NCI-H82 (cell line): Measurements from ENCODE around the gene COX6B2.
A peak's percentile ranks its signal among the peaks of the same experiment; 100 is the strongest.

ENCODE experiments used
- DNase-seq: peaks from one replicate; lab custom pipeline; 2025; lab: John Stamatoyannopoulos, UW

Gene COX6B2

GRCh38 chr19:55312621-55313512 lies 41.7 kb downstream of the COX6B2 start:
- DNase-seq: no peak

- no peak for DNase-seq
Measured at GRCh38 chr19:55311797-55312196, 42.7 kb downstream of the COX6B2 start.

DNA sequence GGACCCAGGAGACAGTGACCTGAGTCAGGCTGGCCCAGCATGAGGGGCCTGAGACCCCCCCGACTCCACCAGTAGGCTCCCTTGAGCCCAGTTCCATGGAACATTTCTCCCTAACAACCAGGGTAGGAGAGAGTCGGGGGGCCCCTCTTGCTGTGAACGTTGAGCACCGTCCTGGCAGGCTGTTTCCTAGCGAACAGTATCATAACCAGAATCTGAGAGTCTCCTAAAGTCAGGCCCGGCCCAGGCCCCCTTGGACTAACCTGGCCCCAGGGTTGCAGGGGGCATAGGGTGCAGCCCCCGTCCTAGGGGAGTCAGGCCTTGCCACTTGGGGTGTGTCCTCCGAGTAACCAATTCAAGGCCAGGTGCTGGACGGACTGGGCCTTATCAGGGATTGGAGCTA lies 43.1 kb downstream of the COX6B2 start:
- no peak for DNase-seq

- DNase-seq: no peak
Measured at GRCh38 chr19:55310498-55310897, 44.0 kb downstream of the COX6B2 start.

GRCh38 chr19:55309448-55309847 lies 45.1 kb downstream of the COX6B2 start:
- DNase-seq: peak; percentile 52

- DNase-seq: no peak
Measured at GRCh38 chr19:55308281-55308680, 46.2 kb downstream of the COX6B2 start.

DNA sequence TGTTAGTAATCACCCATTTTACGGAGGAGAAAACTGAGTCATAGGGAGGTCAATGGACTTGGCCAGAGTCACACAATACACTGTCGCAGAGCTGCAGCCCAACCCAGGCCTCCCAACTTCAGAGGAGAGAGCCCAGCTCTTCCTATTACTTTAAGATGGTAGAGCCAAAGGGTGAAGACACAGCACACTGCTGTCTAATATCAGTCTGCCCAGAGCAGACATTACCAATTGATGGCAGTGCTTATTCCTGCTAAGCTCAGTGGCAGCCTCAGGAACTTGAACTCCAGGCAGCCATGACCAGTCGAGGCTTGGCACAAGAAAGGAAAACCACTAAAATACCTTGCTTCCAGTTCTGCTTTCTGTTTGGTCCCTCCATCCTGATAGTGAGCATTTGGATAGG lies 47.8 kb downstream of the COX6B2 start:
- no peak for DNase-seq

GRCh38 chr19:55305983-55306562 lies 48.4 kb downstream of the COX6B2 start:
- DNase-seq: no peak

- peak; percentile 83 for DNase-seq
Measured at GRCh38 chr19:55305491-55305890, 49.0 kb downstream of the COX6B2 start.

GRCh38 chr19:55304980-55305379 lies 49.5 kb downstream of the COX6B2 start:
- DNase-seq: no peak

- peak; percentile 86 for DNase-seq
Measured at GRCh38 chr19:55304279-55304978, 50.1 kb downstream of the COX6B2 start.

DNA sequence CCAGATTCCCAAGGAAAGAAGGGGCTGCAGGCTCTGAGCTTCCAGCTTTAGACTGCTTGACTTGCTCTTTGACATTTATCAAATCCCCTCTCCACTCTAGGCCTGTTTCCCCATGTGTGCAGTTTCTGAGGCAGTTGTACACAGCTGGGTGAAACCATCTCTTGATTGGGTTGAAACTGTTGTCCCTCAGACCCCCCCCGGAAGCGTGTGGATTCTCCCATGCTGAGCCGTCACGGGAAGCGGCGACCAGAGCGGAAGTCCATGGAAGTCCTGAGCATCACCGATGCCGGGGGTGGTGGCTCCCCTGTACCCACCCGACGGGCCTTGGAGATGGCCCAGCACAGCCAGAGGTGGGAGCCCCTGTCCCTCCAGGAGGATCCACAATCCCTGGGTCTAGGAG lies 51.0 kb downstream of the COX6B2 start:
- DNase-seq: no peak

- DNase-seq: no peak
Measured at GRCh38 chr19:55302318-55302703, 52.2 kb downstream of the COX6B2 start.

GRCh38 chr19:55301459-55302317 lies 52.8 kb downstream of the COX6B2 start:
- peak; percentile 86 for DNase-seq

DNA sequence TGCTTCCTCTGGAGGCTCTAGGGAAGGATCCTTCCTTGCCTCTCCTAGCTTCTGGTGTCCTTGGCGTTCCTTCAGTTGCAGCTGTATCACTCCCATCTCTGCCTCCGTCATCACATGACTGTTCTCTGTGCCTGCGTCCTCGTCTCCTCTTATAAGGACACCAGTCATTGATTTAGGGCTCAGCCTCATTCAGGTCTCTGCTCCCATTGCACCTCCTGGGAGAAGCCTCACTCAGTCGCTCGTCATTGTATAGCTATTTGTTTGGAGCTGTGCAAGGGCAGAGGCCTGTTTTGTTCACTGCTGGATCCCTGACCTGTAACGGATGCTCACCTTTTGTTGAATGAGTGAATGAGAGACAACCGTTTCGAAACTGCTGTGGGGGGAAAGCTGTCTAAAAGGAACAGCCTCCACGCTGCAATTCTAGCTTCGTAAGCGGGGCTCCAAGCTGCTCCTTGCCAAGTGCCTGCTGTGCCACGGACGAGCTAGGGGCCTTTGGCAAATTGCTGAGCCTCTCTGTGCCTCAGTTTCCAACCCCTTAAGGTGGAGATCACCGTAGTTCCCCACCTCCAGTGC lies 53.5 kb downstream of the COX6B2 start:
- DNase-seq: no peak

GRCh38 chr19:55299991-55300390 lies 54.5 kb downstream of the COX6B2 start:
- DNase-seq: no peak
